Measurements from ENCODE around the gene AP1B1. TPM values are rescaled to one million over a fixed set of nuclear protein-coding genes. Genes with fewer than 3 reads are reported as not detected.
A peak's percentile ranks its signal among the peaks of the same experiment; 100 is the strongest.

Gene AP1B1
- polyA plus RNA-seq, 1 donor from 2014 or later = 43.8 TPM

DNA sequence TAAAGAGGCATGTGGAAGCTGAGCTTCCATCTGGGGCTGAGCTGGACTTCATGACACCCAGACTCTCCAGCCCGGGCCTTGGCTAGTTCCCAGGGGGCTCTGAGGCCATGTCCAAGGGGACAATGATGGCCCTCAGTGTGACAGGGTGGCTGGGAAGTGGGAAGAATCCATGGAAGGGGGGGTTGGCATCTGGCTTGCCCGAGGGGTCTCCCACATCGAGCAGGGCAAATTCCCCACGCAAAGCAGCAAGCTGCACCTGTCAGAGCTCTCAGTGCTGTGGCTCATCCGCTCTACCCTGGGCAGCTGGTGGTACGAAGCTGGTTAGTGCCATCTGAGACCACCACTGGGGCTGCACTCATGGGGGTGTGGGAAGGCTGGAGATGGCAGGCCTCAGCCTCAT, 9.4 kb upstream of the AP1B1 start (continued):
- TF ChIP-seq EZH2 (IDR thresholded peaks at IDR 0.05; ENCODE audit: borderline replicate concordance, insufficient read depth, low read length, poor library complexity, severe bottlenecking) (no peak), POLR2AphosphoS5 (IDR thresholded peaks at IDR 0.05) (no peak)

DNA sequence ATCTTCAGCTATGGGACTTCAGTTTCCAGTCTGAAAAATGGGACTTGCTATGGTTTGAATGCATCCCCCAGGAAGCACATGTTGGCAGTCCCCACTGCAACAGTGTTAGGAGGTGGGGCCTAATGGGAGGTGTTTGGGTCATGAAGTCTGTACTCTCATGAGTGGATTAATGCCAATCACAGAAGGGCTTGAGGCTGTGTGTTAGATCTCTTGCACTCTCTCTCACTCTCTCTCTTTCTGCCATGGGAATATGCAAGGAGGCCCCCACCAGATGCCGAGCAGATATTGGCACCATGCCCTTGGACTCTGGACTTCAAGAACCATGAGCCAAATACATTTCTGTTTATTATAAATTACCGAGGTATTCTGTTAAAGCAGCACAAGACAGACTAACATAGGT, 7.8 kb upstream of the AP1B1 start:
- no peak overlapping the region for H3K27ac ChIP-seq (ENCODE audit: low read length)
- H3K9ac ChIP-seq (ENCODE audit: low read length) = no peak overlapping the region
- TF ChIP-seq TAF1 (IDR thresholded peaks at IDR 0.05; ENCODE audit: low read depth) (no peak), SMC3 (conservative IDR thresholded peaks at IDR 0.05; ENCODE audit: poor library complexity) (no peak), POLR2AphosphoS5 (IDR thresholded peaks at IDR 0.05) (no peak), MXI1 (conservative IDR thresholded peaks at IDR 0.05; ENCODE audit: poor library complexity, severe bottlenecking) (no peak), EZH2 (IDR thresholded peaks at IDR 0.05; ENCODE audit: borderline replicate concordance, insufficient read depth, low read length, poor library complexity, severe bottlenecking) (no peak), REST (IDR thresholded peaks at IDR 0.05; ENCODE audit: borderline replicate concordance) (no peak), RAD21 (conservative IDR thresholded peaks at IDR 0.05) (no peak), EP300 (conservative IDR thresholded peaks at IDR 0.05; ENCODE audit: poor library complexity, severe bottlenecking) (no peak)
- TF ChIP-seq, protein P1, sequence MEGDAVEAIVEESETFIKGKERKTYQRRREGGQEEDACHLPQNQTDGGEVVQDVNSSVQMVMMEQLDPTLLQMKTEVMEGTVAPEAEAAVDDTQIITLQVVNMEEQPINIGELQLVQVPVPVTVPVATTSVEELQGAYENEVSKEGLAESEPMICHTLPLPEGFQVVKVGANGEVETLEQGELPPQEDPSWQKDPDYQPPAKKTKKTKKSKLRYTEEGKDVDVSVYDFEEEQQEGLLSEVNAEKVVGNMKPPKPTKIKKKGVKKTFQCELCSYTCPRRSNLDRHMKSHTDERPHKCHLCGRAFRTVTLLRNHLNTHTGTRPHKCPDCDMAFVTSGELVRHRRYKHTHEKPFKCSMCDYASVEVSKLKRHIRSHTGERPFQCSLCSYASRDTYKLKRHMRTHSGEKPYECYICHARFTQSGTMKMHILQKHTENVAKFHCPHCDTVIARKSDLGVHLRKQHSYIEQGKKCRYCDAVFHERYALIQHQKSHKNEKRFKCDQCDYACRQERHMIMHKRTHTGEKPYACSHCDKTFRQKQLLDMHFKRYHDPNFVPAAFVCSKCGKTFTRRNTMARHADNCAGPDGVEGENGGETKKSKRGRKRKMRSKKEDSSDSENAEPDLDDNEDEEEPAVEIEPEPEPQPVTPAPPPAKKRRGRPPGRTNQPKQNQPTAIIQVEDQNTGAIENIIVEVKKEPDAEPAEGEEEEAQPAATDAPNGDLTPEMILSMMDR (IDR thresholded peaks at IDR 0.05; ENCODE audit: poor library complexity, severe bottlenecking) = no peak
- H2AFZ ChIP-seq (ENCODE audit: low read depth, low read length) = no peak overlapping the region
- no peaks in the 10 kb centered on the region for H3F3A ChIP-seq (ENCODE audit: insufficient read depth, low read length, poor library complexity, severe bottlenecking)
- no peaks in the 10 kb centered on the region for H3K9me3 ChIP-seq (ENCODE audit: low read length)
- no peaks in the 10 kb centered on the region for H3K9me2 ChIP-seq (ENCODE audit: insufficient read depth, low read length)
- H3K27me3 ChIP-seq (ENCODE audit: insufficient read depth, low read depth, low read length) = no peaks in the 10 kb centered on the region
- H3K79me2 ChIP-seq (replicated peaks; ENCODE audit: insufficient read depth, low read length) = no peaks in the 10 kb centered on the region
- no peaks in the 10 kb centered on the region for H3K36me3 ChIP-seq (ENCODE audit: insufficient read depth, low read length)
- H3K4me3 ChIP-seq (ENCODE audit: low read length) = no peak overlapping the region
- no peaks in the 10 kb centered on the region for H4K20me1 ChIP-seq (ENCODE audit: insufficient read depth)
- H3K4me2 ChIP-seq (ENCODE audit: low read length) = no peak overlapping the region

GRCh38 chr22:29394931-29395581, 6.7 kb upstream of the AP1B1 start:
- TF ChIP-seq EP300 (conservative IDR thresholded peaks at IDR 0.05; ENCODE audit: poor library complexity, severe bottlenecking) (no peak), RAD21 (conservative IDR thresholded peaks at IDR 0.05) (peak; percentile 96), MXI1 (conservative IDR thresholded peaks at IDR 0.05; ENCODE audit: poor library complexity, severe bottlenecking) (peak; percentile 22), SMC3 (conservative IDR thresholded peaks at IDR 0.05; ENCODE audit: poor library complexity) (peak; percentile 94), REST (IDR thresholded peaks at IDR 0.05; ENCODE audit: borderline replicate concordance) (no peak)
- TF ChIP-seq, protein P1 (IDR thresholded peaks at IDR 0.05; ENCODE audit: poor library complexity, severe bottlenecking) = peak; percentile 98
- Histone ChIP-seq H3F3A (ENCODE audit: insufficient read depth, low read length, poor library complexity, severe bottlenecking) (no peaks in the 10 kb centered on the region), H3K36me3 (ENCODE audit: insufficient read depth, low read length) (no peaks in the 10 kb centered on the region), H3K79me2 (replicated peaks; ENCODE audit: insufficient read depth, low read length) (no peaks in the 10 kb centered on the region), H3K27ac (ENCODE audit: low read length) (peak overlapping the region; percentile 12), H3K27me3 (ENCODE audit: insufficient read depth, low read depth, low read length) (no peaks in the 10 kb centered on the region), H3K9me3 (ENCODE audit: low read length) (no peaks in the 10 kb centered on the region), H3K4me2 (ENCODE audit: low read length) (no peak overlapping the region), H4K20me1 (ENCODE audit: insufficient read depth) (no peaks in the 10 kb centered on the region), H2AFZ (ENCODE audit: low read depth, low read length) (no peak overlapping the region), H3K9ac (ENCODE audit: low read length) (no peak overlapping the region), H3K9me2 (ENCODE audit: insufficient read depth, low read length) (no peaks in the 10 kb centered on the region), H3K4me3 (ENCODE audit: low read length) (no peak overlapping the region)
